ENCODE results near the gene CD22.
"Not testable (repeated sequence)": the region's sequence is repeated elsewhere in the genome, so short reads cannot be mapped to it uniquely, and the experiment has no call there.

Gene CD22

GRCh38 chr19:35328851-35329285 lies at the start of gene CD22:
CD22 (plus strand) TSS chr19:35329187; CDS start chr19:35332041, 2,854 bp downstream.
- no peak for DNase-seq

GRCh38 chr19:35279374-35279773 lies 49.6 kb upstream of the CD22 start:
- DNase-seq, result no peak

DNA sequence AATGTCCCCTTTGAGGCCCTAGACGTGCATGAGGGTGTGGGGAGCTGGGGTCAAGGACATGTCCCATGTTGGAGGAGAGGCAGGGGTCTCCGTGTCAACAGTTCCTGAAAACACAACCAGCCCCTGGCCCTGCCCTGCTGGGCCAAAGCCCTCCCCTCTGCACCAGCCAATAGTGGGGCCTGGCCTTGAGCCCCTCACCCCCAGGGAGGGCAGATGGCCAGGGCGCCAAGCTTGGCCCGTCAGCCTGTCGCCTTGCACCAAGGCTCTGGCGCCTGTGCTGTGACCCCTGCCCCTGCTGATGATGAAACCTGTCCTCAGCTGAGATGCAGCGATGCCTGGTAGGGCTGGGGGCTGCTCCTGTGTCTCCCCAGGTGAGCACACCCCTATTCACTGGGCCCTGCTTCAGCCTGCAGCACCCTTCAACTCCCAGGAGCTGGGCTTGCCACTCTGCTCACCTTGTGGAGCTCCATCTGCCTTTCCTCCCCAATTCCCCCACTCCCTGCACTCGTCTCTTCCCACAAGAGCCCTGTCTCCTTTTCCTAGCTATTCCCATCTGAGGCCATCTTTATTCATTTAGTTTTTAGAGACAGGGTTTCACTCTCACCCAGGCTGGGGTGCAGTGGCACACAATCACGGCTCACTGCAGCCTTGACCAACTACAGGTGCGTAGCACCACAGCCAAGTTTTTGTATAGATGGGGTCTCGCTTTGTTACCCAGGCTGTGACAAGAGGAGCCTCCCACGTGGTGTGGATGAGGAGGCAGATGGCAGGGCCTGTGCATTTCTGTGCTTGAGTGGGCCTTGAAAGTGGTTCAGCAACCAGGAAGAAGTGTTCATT lies 48.8 kb upstream of the CD22 start:
- DNase-seq, result no peak

DNA sequence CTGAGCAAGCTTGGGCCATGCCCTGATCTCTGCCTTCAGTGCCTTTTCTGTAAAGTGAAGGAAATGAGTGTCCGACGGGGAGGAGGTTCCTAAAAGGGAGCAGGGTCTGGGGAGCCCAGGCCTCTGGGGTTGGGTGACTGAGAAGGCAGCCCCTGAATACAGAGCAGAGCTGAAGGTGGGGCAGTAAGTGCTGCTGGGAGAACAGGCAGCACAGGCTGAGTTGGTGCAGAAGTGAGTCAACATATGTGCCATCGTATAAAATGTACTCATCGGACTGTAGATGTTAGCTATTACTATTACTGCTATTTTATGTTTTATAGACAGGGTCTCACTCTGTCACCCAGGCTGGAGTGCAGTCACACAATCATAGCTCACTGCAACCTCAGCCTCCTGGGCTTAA lies 47.7 kb upstream of the CD22 start:
- no peak for DNase-seq

GRCh38 chr19:35284153-35285094 lies 44.6 kb upstream of the CD22 start:
- DNase-seq, result no peak

- DNase-seq, result no peak
Observed at GRCh38 chr19:35285095-35285449, 43.9 kb upstream of the CD22 start.

- DNase-seq, result not testable (repeated sequence)
Observed at GRCh38 chr19:35285465-35285864, 43.5 kb upstream of the CD22 start.

- DNase-seq, result not testable (repeated sequence)
Observed at GRCh38 chr19:35286101-35286500, 42.9 kb upstream of the CD22 start.

DNA sequence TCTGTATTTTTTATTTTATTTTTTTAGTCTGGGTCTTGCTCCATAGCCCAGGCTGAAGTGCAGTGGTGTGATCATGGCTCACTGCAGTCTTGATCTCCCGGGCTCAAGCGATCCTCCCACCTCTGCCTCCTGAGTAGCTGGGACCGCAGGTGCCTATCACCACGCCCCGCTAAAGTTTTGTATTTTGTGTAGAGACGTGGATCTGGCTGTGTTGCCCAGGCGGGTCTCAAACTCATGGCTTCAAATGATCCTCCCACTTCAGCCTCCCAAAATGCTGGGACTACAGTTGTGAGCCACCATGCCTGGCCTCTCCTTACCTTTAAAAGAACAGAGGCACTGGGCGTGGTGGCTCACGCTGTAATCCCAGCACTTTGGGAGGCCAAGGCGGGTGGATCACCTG lies 41.3 kb upstream of the CD22 start:
- DNase-seq, result no peak

GRCh38 chr19:35288331-35288730 lies 40.7 kb upstream of the CD22 start:
- DNase-seq, result no peak

- no peak for DNase-seq
Observed at GRCh38 chr19:35288906-35289305, 40.1 kb upstream of the CD22 start.

GRCh38 chr19:35290381-35291127 lies 38.4 kb upstream of the CD22 start:
- DNase-seq, result no peak

- no peak for DNase-seq
Observed at GRCh38 chr19:35291259-35291658, 37.7 kb upstream of the CD22 start.

DNA sequence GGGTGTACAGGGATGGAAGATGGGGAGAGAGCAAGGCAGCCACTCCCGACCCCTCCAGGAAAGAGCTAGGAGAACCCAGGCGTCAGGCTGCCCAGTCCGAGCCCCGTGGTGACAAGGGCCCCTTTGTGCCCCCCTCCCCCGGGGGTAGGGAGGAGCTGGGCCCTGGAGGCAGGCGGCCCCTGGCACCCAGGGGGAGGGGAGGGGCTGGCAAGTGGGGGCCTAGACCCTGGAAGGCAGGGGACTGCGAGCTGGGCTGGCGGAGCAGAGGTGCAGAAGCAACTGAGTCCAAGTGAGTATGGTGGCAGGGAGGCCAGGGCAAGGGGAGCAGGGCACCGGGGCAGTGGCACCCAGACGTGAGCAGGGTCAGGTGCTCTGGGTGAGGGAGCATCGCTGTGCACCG lies 37.1 kb upstream of the CD22 start, which contains the start of gene MAG:
Gene MAG (plus strand): TSS at position 246 of the 400 bp plus-strand sequence. CDS start 3,248 bp downstream, outside the sequence.
- DNase-seq, result no peak

DNA sequence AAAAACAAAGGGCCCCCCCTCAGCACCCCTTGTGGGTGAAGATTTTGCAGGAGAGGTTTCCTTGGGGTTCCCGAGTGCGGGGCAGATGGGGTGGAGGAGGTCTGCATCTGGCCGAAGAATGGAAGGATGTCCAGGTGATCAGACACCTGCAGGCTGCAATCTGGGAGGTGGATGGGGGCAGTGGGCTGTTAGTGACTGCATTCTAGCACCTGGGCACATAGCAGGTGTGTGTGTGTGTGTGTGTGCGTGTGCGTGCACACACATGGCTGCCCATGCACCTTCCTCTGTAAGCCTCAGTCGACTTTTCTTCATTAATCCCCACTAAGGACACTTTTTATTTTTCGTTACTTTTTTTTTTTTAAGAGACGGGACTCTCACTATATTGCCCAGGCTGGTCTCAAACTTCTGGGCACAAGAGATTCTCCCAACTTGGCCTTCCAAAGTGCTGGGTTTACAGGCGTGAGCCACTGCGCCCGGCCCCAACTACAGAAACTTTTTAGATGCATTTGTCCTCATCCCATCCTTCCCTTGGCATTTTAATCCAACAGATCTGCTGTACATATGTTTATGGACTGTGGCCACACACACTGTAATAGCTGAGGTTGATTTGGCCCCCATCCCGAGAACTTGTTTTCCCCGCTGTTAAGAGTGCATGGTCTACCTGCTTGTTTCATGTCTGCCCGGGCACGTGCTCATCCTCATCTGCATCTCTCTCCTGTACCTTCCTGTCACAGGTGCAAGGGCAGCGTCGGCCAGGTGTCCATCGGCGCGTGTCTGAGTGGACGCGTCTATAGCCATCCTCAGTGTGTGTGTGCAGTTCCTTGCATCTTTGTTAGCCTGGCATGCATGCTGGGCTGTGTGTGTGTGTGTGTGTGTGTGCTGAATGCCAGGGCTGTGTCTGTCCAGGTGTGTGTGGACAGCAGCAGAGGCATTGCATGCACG lies 36.3 kb upstream of the CD22 start:
- no peak for DNase-seq

DNA sequence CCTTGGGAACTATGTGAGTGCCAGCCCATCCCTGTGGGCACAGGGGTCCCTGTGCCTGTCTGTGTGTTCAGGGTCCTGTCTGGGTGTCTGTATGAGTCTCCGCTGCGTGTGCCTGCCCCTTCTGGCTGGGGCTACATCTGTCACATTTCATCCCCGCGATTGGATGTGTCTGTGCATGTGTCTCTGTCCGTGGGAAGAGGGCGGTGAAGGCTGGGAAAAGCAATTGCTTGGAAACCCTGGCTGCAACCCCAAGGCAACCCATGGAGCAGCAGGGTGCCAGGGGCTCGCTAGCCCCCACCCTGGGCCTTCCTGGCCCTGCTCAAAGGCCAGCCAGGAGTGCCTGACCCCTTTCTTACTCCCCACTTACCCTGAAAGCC lies 35.6 kb upstream of the CD22 start:
- DNase-seq, result no peak

- no peak for DNase-seq
Observed at GRCh38 chr19:35293808-35294207, 35.2 kb upstream of the CD22 start.

DNA sequence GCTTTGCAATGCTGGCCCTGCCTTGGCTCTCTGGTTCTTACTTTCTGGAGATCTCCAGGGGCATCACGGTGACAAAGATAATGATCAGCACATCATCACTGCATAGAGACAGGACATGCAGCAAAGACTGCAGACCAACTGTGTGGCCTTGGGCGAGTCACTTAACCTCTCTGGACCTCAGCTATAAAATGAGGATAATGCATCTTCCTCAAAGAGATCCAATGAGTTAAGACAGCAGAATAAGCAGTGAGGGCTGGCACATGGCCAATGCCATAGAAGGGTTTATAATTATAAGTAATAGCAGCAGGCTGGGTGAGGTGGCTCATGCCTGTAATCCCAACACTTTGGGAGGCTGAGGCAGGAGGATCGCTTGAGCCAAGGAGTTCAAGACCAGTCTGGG lies 34.7 kb upstream of the CD22 start:
- no peak for DNase-seq

DNA sequence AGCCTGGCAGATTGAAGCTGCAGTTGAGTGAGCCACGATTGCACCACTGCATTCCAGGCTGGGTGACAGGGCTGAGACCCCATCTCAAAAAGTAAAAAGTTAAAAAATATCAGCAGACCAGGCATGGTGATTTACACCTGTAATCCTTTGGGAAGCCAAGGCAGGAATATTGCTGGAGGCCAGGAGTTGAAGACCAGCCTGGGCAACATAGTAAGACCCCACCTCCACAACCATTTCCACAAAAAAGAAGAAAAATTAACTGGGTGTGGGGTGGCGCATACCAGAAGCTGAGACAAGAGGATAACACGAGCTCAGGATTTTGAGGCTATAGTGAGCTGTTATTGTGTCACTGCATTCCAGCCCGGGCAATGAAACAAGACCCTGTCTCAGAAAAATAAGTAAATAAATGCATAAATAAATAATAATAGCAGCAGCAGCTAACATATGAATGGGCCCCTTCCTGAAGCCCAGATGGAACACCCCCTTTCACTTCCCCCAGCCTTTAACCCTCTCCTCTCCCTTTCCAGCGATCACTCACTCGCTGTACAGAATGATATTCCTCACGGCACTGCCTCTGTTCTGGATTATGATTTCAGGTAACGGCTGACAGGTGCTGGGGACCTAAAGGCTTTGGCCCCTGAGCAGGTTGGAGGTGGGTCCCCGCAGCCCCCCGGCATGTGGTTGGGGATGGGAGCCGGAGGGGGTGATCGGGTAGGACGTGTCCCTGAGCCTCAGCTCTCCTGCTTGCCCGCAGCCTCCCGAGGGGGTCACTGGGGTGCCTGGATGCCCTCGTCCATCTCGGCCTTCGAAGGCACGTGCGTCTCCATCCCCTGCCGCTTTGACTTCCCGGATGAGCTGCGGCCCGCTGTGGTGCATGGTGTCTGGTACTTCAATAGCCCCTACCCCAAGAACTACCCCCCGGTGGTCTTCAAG lies 33.9 kb upstream of the CD22 start:
- DNase-seq, result no peak

DNA sequence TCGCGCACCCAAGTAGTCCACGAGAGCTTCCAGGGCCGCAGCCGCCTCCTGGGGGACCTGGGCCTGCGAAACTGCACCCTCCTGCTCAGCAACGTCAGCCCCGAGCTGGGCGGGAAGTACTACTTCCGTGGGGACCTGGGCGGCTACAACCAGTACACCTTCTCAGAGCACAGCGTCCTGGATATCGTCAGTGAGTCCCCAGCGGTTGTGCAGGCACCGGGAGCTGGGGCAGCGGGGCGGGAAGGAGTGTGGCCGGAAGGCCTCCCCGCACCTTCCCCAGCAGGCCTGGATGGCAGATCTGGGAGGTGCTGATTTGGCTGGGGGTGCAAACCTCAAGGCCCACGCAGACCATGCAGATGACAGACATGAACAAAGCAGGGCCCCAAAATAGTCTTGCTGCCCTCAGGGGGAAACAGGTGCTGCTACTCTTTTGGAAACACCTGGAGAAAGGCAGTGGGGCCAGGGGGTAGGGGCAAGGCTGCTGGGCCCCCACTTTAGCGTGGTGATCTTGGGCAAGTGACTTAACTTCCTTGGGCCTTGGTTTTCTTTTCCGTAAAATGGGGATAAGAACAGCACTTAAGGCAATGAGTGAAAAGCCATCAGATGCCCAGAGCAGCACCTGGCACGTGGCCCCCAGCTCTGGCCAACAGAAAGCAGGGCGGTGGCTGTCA lies 33.1 kb upstream of the CD22 start:
- no peak for DNase-seq
